Hepatocyte (in vitro differentiated cells): ENCODE results near the gene FAR2. TPM values are rescaled to one million over a fixed set of nuclear protein-coding genes. Genes with fewer than 3 reads are reported as not detected.

Source experiments
- DNase-seq: peaks from one replicate; pipeline ENCODE4 v3.0.0-alpha.2; 2016; ENCODE audit warnings: low spot score
- H2AFZ ChIP-seq: fragments of 200-600 bp; sonication (generic); 2 replicates; pipeline ENCODE4 v1.6.0; 2016; ENCODE audit warnings: antibody characterized with exemption, mild to moderate bottlenecking
- H3K27ac ChIP-seq: fragments of 200-600 bp; sonication (generic); 2 replicates; pipeline ENCODE4 v1.5.1; 2016; ENCODE audit warnings: mild to moderate bottlenecking
- H3K27me3 ChIP-seq: fragments of 200-600 bp; sonication (generic); 2 replicates; pipeline ENCODE4 v1.6.1; 2016
- H3K36me3 ChIP-seq: fragments of 200-600 bp; sonication (generic); replicated peaks from 2 replicates; pipeline ENCODE4 v1.5.1; 2016; ENCODE audit warnings: low read depth; ENCODE audit not compliant: insufficient read depth
- H3K4me1 ChIP-seq: fragments of 200-600 bp; sonication (generic); 2 replicates; pipeline ENCODE4 v1.5.1; 2016; ENCODE audit warnings: mild to moderate bottlenecking, moderate library complexity; ENCODE audit not compliant: insufficient read depth
- H3K4me2 ChIP-seq: fragments of 200-600 bp; sonication (generic); 2 replicates; pipeline ENCODE4 v1.6.0; 2016
- H3K4me3 ChIP-seq: fragments of 200-600 bp; sonication (generic); 2 replicates; pipeline ENCODE4 v1.5.1; 2016; ENCODE audit warnings: mild to moderate bottlenecking
- H3K79me2 ChIP-seq: fragments of 200-600 bp; sonication (generic); 2 replicates; pipeline ENCODE4 v1.6.0; 2017; ENCODE audit warnings: mild to moderate bottlenecking
- H3K9me2 ChIP-seq: fragments of 200-600 bp; sonication (generic); replicated peaks from 2 replicates; pipeline ENCODE4 v1.6.0; 2017; ENCODE audit warnings: mild to moderate bottlenecking; ENCODE audit not compliant: insufficient read depth
- H3K9me3 ChIP-seq: fragments of 200-600 bp; sonication (generic); 2 replicates; pipeline ENCODE4 v1.5.1; 2016; ENCODE audit warnings: low read depth, mild to moderate bottlenecking
- H4K20me1 ChIP-seq: fragments of 200-600 bp; sonication (generic); 2 replicates; pipeline ENCODE4 v1.6.0; 2016; ENCODE audit warnings: mild to moderate bottlenecking; ENCODE audit not compliant: insufficient read depth, poor library complexity, severe bottlenecking
- EZH2 ChIP-seq: fragments of 200-600 bp; sonication (generic); IDR thresholded peaks from 2 replicates; pipeline ENCODE4 v1.6.1; 2016; ENCODE audit warnings: antibody characterized with exemption, mild to moderate bottlenecking, borderline replicate concordance
- EZH2phosphoT487 ChIP-seq: fragments of 200-600 bp; sonication (generic); IDR thresholded peaks from one replicate; pipeline ENCODE4 v1.6.1; 2018; ENCODE audit warnings: antibody characterized with exemption, mild to moderate bottlenecking, low read depth, moderate library complexity; ENCODE audit not compliant: unreplicated experiment, severe bottlenecking
- WGBS: methylation state at CpG from one replicate; pipeline ENCODE4 v1.1.6; 2016; ENCODE audit warnings: low lambda C conversion rate; ENCODE audit errors: missing lambda C conversion rate; 5-methylcytosine and 5-hydroxymethylcytosine counted together
- polyA plus RNA-seq: library from polyadenylated mRNA; unstranded; fragments of >200 nt; fragmentation: Nextera tagmentation; extraction: Ambion mirVana; gene quantifications from 2 replicates; pipeline ENCODE4 v1.2.1, GENCODE V29; 2016
- total RNA-seq: library from RNA; depleted of rRNA; stranded (reverse); fragments of >200 nt; gene quantifications from 2 replicates; pipeline ENCODE4 v1.2.3, GENCODE V29; 2014
- TF ChIP-seq, protein P1 (sequence below): fragments of 200-600 bp; sonication (generic); IDR thresholded peaks from 2 replicates; pipeline ENCODE4 v1.5.1; 2016; ENCODE audit warnings: antibody characterized with exemption, mild to moderate bottlenecking; ENCODE audit not compliant: poor library complexity

Gene FAR2
- total and polyA plus RNA-seq, 2 experiments from 2014 or later: 2.4 to 5.2 TPM

- H3K4me2 ChIP-seq: no peak overlapping the region
- no peak for DNase-seq
- no peaks in the 10 kb centered on the region for H3K79me2 ChIP-seq
- 98% methylated on average over 3 of the region's 3 CpGs for WGBS
- no peaks in the 10 kb centered on the region for H3K9me3 ChIP-seq
- no peak overlapping the region for H3K27ac ChIP-seq
- TF ChIP-seq, protein P1, sequence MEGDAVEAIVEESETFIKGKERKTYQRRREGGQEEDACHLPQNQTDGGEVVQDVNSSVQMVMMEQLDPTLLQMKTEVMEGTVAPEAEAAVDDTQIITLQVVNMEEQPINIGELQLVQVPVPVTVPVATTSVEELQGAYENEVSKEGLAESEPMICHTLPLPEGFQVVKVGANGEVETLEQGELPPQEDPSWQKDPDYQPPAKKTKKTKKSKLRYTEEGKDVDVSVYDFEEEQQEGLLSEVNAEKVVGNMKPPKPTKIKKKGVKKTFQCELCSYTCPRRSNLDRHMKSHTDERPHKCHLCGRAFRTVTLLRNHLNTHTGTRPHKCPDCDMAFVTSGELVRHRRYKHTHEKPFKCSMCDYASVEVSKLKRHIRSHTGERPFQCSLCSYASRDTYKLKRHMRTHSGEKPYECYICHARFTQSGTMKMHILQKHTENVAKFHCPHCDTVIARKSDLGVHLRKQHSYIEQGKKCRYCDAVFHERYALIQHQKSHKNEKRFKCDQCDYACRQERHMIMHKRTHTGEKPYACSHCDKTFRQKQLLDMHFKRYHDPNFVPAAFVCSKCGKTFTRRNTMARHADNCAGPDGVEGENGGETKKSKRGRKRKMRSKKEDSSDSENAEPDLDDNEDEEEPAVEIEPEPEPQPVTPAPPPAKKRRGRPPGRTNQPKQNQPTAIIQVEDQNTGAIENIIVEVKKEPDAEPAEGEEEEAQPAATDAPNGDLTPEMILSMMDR: no peak
- TF ChIP-seq EZH2 (no peak), EZH2phosphoT487 (no peak)
- no peaks in the 10 kb centered on the region for H3K9me2 ChIP-seq
- H3K4me3 ChIP-seq: no peak overlapping the region
- no peaks in the 10 kb centered on the region for H3K4me1 ChIP-seq
- no peak overlapping the region for H2AFZ ChIP-seq
- H3K27me3 ChIP-seq: no peaks in the 10 kb centered on the region
- H3K36me3 ChIP-seq: no peaks in the 10 kb centered on the region
- no peaks in the 10 kb centered on the region for H4K20me1 ChIP-seq
Measured at GRCh38 chr12:29301114-29301513, 152.0 kb downstream of the FAR2 start.

- Histone ChIP-seq H3K4me2 (no peak overlapping the region), H3K4me3 (no peak overlapping the region), H4K20me1 (no peaks in the 10 kb centered on the region), H3K9me3 (no peaks in the 10 kb centered on the region), H3K9me2 (no peaks in the 10 kb centered on the region), H2AFZ (no peak overlapping the region), H3K36me3 (no peaks in the 10 kb centered on the region), H3K27ac (no peak overlapping the region), H3K4me1 (no peaks in the 10 kb centered on the region), H3K79me2 (no peaks in the 10 kb centered on the region), H3K27me3 (no peaks in the 10 kb centered on the region)
- no peak for TF ChIP-seq EZH2phosphoT487
- TF ChIP-seq, protein P1: no peak
- no peak for TF ChIP-seq EZH2
- no peak for DNase-seq
Measured at GRCh38 chr12:29304388-29304787, 155.3 kb downstream of the FAR2 start.

GRCh38 chr12:29306266-29306665 lies 157.2 kb downstream of the FAR2 start:
- H4K20me1 ChIP-seq: no peaks in the 10 kb centered on the region
- no peak overlapping the region for H3K27ac ChIP-seq
- no peaks in the 10 kb centered on the region for H3K9me2 ChIP-seq
- no peak overlapping the region for H3K4me2 ChIP-seq
- H3K4me3 ChIP-seq: no peak overlapping the region
- H3K79me2 ChIP-seq: no peaks in the 10 kb centered on the region
- no peak overlapping the region for H2AFZ ChIP-seq
- H3K9me3 ChIP-seq: no peaks in the 10 kb centered on the region
- 95% methylated on average over 2 of the region's 2 CpGs for WGBS
- H3K36me3 ChIP-seq: no peaks in the 10 kb centered on the region
- no peaks in the 10 kb centered on the region for H3K4me1 ChIP-seq
- TF ChIP-seq EZH2 (no peak), EZH2phosphoT487 (no peak)
- TF ChIP-seq, protein P1: no peak
- no peak for DNase-seq
- no peaks in the 10 kb centered on the region for H3K27me3 ChIP-seq

DNA sequence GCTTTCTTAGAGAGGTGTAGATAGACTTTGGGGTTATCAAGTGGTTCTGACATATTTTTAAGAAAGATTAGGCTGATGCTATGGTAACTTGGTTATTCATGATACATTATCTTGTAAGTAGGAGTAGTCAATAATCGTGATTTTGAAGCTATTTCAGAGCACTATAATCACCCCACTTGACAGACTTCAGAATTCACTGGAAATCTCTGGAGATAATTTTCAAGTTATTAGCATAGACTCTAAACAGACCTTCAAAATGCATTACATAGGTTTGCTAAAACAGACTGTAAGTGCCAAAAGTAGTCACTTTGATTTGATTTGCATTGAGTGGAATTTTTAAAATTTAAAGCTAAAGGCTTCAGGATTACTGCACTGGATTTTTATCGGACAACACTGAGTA lies 157.6 kb downstream of the FAR2 start:
- Histone ChIP-seq H3K27me3 (no peaks in the 10 kb centered on the region), H4K20me1 (no peaks in the 10 kb centered on the region), H3K79me2 (no peaks in the 10 kb centered on the region), H3K27ac (no peak overlapping the region), H3K36me3 (no peaks in the 10 kb centered on the region), H3K4me3 (no peak overlapping the region), H3K4me1 (no peaks in the 10 kb centered on the region), H2AFZ (no peak overlapping the region), H3K4me2 (no peak overlapping the region), H3K9me2 (no peaks in the 10 kb centered on the region), H3K9me3 (no peaks in the 10 kb centered on the region)
- 79% methylated on average over 2 of the region's 2 CpGs for WGBS
- no peak for DNase-seq
- TF ChIP-seq, protein P1: no peak
- TF ChIP-seq EZH2 (no peak), EZH2phosphoT487 (no peak)
